GM19438 (cell line): Measurements from ENCODE around the gene COL26A1.
"Not testable (repeated sequence)": the region's sequence is repeated elsewhere in the genome, so short reads cannot be mapped to it uniquely, and the experiment has no call there.

Source experiments
- ATAC-seq: cut with Tn5 transposase; IDR thresholded peaks from one replicate; pipeline ENCODE4 v1.9.1; 2021; ENCODE audit warnings: low read depth; ENCODE audit not compliant: unreplicated experiment

Gene COL26A1

GRCh38 chr7:101362334-101363195 is at the start of gene COL26A1:
TSS of gene COL26A1 (plus strand) at chr7:101362875. CDS start at chr7:101363033, 158 bp downstream.
- no peak for ATAC-seq

DNA sequence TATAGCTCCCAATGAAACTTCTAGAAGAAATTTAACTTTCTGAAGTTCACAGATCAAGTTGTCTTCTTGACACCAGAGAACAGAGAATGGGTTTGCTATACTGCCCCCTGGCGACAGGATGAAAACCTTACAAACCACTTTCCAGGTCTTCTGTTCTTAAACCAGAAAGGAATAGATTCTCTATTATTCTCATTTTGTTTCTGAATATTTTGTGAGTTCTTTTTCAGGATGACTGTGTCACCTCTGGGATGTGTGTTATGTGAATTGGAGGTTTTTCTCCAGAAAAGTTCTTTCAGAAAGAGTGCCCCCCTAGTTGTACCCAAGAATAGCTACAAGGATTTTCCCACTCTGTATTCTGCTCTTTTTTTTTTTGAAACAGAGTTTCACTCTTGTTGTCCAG is 47.3 kb upstream of the COL26A1 start:
- ATAC-seq, result no peak

- no peak for ATAC-seq
Measured at GRCh38 chr7:101319401-101319800, 43.3 kb upstream of the COL26A1 start.

DNA sequence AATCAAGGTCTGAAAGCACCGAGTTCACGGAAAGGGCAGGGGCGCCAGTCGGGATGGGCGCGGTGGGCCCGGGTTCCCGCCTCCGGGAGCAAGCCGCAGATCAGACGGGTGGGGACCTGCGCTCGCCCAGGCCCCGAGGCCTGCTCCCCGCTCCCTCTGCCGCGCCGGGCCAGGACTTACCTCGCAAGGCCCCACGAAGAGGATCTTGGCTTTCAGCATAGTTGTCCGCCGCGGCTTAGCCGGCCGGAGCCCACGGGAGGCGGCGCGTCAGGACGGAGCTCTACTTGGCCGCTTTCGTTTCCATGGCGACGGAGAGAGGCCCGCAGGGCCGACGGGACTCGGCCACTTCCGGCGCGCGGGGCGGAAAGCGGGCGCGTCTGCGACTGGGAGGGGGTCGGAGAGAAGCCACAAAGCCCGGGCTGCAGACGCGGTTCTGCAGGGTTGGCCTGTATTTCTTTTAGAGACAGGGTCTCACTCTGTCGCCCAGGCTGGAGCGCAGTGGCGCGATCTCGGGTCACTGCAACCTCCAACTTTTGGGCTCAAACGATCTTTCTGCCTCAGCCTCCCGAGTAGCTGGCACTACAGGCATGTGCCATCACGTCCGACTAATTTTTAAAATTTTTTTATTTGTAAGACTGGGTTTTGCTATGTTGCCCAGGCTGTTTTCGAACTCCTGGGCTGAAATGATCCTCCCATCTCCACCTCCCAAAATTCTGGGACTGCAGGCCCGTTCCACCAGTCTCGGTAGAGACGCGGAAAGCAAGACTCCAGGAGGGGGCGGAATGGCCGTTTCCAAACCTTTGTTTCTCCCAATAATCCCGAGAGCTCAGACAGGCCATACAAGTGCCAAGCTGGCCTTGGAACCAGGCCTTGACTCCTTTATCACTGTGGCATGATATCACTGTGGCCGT is 40.9 kb upstream of the COL26A1 start, which contains the start of gene IFT22:
Gene IFT22, minus strand, starts transcription at position 322 of the 911 bp plus-strand sequence. Its CDS starts 103 bp downstream, at position 219.
- peak; percentile 91 for ATAC-seq

GRCh38 chr7:101328159-101328558 is 34.5 kb upstream of the COL26A1 start:
- no peak for ATAC-seq

- ATAC-seq, result no peak
Measured at GRCh38 chr7:101330011-101330484, 32.6 kb upstream of the COL26A1 start.

DNA sequence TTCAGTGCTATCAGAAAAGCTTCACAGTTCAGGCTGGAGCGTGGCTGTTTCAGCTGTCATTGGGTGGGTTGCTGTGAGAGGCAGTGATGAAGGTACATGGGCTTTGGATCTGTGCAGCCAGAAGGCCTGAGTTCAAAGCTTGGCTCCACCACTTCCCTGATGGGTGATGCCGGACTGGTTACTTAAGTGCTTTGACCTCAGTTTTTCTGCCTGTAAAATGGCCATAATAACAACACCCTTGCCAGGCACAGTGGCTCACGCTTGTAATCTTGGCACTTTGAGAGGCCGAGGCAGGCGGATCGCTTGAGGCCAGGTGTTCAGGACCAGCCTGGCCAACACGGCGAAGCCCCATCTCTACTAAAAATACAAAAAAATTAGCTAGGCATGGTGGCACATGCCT is 30.6 kb upstream of the COL26A1 start:
- no peak for ATAC-seq

DNA sequence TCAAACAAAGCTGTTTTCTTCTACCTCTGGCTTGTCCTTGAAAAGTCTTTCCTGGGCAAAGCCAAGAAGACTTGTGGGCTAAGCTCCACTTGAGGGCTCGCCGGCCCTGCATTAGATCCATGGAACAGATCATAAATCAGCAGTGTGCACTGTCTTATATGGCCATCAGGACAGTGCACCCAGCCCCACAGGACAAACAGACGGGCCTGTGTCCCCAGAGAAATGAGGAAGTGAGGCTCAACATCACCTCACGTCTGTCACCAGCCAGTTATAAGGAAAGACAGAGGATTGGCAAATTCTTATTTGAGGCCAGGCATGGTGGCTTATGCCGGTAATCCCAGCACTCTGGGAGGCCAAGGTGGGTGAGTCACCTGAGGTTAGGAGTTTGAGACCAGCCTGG is 28.8 kb upstream of the COL26A1 start:
- ATAC-seq, result no peak

GRCh38 chr7:101340379-101340778 is 22.3 kb upstream of the COL26A1 start:
- no peak for ATAC-seq

DNA sequence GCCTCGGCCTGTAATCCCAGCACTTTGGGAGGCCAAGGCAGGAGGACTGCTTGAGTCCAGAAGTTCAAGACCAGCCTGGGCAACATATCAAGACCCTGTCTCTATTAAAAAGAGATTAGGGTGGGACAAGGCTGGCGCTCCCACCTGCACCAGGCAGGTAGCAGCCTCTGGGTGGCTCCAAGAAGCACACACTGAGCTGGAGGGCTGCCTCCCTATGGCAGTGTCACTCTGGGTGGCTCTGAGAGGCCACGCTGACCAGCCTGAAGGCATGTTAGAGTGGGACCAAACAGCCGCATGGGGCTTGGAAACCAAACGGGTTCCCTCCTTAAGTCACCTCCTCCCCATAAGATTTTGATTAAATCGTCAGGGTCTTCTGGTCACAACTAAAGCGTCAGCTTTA is 19.8 kb upstream of the COL26A1 start:
- no peak for ATAC-seq

GRCh38 chr7:101347477-101347876 is 15.2 kb upstream of the COL26A1 start:
- ATAC-seq, result no peak

GRCh38 chr7:101348456-101349067 is 14.1 kb upstream of the COL26A1 start:
- not testable (repeated sequence) for ATAC-seq

GRCh38 chr7:101349300-101349699 is 13.4 kb upstream of the COL26A1 start:
- ATAC-seq, result not testable (repeated sequence)

- no peak for ATAC-seq
Measured at GRCh38 chr7:101352920-101353308, 9.8 kb upstream of the COL26A1 start.

GRCh38 chr7:101357433-101357832 is 5.2 kb upstream of the COL26A1 start:
- no peak for ATAC-seq

DNA sequence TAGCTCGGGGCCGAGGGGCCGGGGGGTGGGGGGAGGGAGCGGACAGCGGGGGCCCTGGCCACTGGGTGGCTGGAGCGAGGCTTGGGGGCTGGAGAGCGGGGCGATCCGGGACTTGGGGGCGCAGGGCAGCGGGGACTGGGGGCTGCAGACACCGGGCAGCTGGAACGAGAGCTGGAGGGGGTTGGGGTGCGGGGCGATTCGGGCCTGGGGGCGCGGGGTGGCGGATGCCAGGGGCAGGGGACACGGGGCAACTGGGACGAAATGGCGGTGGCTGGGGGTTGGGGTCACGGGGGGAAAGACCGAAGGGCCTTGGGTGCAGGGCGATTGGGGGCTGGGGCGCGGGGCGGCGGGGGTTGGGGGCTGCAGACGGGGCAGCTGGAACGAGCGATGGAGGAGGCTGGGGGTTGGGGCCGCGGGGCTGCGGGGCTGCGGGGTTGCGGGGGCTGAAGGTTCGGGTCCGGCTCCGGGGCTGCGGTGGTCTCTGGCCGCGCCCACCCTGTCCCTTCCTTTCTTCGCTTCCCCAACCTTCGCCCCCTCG is 590 bp downstream of the COL26A1 start:
- ATAC-seq, result no peak

- ATAC-seq, result no peak
Measured at GRCh38 chr7:101363734-101364374, 1.2 kb downstream of the COL26A1 start.

- ATAC-seq, result no peak
Measured at GRCh38 chr7:101365956-101366355, 3.3 kb downstream of the COL26A1 start.

DNA sequence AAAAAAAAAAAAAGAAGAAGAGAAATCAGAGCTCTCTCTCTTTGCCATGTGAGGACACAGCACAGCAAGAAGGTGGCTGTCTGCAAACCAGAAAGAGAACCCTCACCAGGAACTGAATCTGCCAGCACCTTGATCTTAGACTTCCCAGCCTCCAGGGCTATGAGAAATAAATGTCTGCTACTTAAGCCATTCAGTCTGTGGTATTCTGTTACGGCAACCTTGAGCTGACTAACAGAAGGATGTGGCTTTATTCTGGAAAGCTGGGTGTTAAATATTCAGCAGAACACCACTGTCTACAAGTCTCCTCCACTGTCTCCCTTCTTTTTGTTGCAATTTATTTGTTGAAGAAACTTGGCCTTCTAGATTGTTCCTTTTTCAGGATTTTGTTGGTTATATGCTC is 5.0 kb downstream of the COL26A1 start:
- no peak for ATAC-seq
